TTC549 (cell line): Measurements from ENCODE around the gene CA10.

Source experiments
- FAIRE-seq: peaks from 2 replicates; lab custom pipeline; 2012; peaks lifted over from hg19 to GRCh38; lab: Jason Lieb, UNC

Gene CA10

DNA sequence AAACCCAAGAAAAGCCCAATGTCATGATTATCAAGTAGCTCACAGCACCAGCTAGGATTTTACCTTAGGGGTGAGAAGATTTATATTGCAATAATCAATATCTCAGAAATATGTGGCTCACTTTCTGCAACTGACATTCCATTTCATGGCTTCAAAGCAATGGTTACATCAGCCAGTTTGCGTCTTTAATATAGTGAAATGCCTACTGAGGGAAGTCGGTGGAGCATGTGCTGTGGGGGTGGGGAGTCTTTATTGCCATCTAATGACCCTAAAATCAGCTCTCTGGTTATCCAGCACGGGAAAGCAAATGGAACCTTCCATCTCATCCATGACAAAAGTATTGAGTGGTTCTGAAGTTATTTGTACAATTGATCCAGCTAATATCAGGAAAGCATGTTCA is 395.5 kb downstream of the CA10 start:
- no peak for FAIRE-seq

GRCh38 chr17:51761105-51761504 is 397.4 kb downstream of the CA10 start:
- no peak for FAIRE-seq

- FAIRE-seq: no peak
These were observed 399.3 kb downstream of the CA10 start for GRCh38 chr17:51759260-51759659.

DNA sequence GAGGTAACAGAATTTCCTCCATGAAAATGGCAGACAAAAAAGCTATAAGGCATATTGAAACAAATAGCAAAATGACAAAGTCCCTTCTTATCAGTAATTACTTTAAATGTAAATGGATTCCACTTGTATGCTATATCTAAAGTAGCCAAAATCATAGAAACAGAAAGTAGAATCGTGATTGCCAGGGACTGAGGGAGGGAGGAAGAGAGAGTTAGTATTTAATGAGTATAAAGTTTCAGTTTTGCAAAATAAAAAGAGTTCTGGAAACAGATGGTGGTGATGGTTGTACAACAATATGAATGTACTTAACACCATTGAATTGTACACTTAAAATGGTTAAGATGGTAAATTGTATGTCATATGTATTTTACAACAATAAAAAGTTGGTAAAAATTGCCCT is 407.4 kb downstream of the CA10 start:
- no peak for FAIRE-seq

- FAIRE-seq: no peak
These were observed 409.5 kb downstream of the CA10 start for GRCh38 chr17:51748749-51749604.

- no peak for FAIRE-seq
These were observed 412.1 kb downstream of the CA10 start for GRCh38 chr17:51746421-51746820.

- no peak for FAIRE-seq
These were observed 412.5 kb downstream of the CA10 start for GRCh38 chr17:51745993-51746392.

GRCh38 chr17:51743477-51743876 is 415.0 kb downstream of the CA10 start:
- FAIRE-seq: no peak

- FAIRE-seq: no peak
These were observed 415.9 kb downstream of the CA10 start for GRCh38 chr17:51742571-51742970.

DNA sequence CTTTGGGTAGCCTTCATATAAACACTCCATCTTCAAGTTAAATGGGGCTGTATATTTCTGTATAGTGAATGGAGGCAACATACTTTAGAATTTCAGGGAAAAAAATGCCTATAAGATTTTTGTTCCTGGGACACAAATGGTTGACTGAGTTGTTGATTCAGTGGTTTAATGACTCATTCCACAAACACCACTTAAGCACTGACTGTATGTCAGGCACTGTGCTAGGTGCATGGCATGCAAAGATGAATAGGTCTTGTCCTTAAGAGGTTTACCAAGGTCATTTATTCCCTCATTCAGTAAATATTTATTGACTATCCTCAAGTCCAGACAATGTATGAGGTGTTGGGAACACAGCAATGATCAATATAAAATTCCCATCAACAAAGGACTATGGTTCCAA is 417.1 kb downstream of the CA10 start:
- no peak for FAIRE-seq

DNA sequence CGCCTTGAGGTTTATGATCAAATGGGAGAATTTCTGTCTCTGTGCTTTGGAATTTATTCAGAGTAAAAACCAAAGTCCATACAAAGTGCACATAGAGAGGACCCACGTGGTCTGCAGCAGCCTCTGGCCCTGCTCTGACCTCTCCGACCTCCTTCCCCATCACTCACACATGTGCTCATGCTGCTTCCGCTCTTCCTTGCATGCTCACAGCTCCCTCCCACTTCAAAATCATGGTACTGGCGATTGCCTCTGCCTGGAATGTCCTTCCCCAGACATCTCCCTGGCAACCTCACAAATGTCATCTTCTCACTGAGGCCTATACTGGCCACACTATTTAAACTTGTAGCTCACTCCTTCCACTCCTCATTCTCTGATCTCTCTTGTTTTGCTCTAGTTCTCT is 418.0 kb downstream of the CA10 start:
- no peak for FAIRE-seq

- no peak for FAIRE-seq
These were observed 419.1 kb downstream of the CA10 start for GRCh38 chr17:51739245-51739886.

- FAIRE-seq: no peak
These were observed 422.2 kb downstream of the CA10 start for GRCh38 chr17:51736356-51736755.

GRCh38 chr17:51734976-51735375 is 423.5 kb downstream of the CA10 start:
- FAIRE-seq: no peak

DNA sequence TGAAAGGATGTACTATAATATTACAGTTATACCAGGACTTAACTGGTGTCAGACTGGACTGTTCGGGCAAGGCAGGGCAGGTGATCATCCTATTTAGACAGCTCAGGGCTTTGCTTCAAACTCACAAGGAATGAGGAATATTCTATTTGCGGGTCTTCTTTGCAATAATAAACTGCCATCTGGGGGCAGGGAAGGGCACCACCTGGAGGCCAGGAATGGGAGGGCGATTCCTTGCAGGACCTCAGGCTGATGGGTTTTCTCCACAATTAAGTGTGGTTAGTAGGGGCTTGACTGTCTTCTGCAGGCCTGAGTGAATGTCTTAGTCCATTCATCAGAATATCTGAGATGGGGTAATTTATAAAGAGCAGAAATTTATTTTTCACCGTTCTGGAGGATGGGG is 424.1 kb downstream of the CA10 start:
- no peak for FAIRE-seq

DNA sequence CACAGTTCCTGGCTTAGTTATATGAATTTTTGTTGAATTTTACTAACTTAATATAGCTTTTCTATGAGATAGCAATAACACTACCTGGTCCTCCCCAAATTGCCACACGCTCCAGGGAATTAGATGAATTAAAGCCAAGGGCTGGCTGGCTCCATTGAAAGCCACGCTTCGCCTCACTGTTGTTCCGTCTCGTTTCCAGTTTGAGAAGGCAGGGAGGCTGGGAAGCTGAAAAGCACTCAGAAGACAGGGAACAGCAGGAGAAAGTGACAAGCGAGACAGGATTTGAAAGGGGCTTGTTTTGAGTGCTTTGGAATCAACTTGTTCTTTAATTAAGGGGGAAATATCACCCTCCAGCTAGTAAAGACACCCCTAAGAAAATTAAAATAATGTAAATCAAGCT is 425.3 kb downstream of the CA10 start:
- FAIRE-seq: no peak

DNA sequence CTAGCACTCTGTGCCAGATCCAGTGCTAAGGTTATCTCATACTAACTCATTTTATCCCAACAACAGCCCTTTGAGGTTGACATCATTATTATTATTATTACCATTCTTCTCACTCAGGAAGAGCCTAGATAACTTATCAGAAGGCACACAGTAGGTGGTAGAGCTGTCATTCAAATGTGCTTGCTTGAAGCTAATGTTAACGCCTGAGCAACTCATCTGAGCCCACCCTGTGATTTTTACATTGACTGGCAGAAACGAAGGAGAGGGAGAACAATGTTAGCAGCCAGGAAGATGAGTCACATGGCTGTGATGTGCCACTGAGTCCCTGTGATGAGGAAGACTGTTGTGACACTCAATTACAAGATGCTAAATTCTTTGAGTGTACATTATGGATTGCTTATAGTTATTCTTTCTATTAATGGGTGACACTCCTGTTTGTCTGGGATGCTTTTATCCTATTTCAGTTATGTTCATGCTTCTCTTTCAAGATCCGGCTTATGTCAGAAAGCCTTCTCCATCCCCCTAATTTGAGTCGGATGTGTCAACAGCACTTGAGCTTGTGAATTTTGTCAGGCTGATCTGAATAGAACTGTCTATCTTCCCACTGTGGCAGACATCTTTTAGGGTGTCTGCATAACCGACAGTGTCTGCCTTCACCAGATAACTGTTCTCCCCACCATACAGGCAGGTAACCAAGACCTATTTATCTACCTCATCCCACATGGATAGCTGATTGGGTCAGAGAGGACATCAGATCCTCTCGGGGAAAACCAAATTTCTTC is 426.4 kb downstream of the CA10 start:
- FAIRE-seq: no peak

DNA sequence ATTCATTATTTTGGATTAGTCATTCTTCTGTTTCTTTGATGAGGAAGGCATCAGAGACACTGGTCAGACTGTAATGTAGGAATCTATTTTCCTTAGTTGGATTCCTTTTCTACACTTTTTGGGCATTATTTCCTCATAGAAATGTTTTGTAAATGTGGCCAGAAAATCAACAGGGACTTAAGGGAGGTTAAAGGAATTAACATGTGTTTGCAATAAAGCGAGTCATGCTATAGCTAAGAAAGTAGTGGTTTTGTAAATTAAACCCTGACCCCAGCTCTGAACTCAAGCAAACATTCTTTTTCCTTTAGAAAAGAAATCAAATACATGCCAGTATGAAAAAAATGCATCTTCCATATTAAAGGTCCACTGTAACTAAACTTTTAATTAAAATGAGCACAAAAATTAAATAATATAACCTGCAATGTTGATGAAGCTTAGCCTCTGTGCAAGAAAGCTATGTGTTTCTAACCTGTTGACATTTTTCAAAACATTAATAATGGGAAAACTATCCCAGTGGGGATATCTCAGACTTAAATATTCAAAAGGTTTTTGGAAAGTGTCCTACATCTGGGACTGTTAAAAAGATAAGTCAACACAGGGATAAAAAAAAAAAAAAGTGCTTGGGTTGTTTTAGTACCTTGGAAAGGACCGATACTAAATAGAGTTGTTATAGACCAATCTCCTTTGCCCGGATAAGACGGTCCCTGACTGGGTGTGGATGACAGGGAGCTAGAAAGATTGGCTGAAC is 428.0 kb downstream of the CA10 start:
- FAIRE-seq: no peak

GRCh38 chr17:51725185-51725584 is 433.3 kb downstream of the CA10 start:
- FAIRE-seq: no peak

- FAIRE-seq: no peak
These were observed 434.4 kb downstream of the CA10 start for GRCh38 chr17:51724043-51724580.

DNA sequence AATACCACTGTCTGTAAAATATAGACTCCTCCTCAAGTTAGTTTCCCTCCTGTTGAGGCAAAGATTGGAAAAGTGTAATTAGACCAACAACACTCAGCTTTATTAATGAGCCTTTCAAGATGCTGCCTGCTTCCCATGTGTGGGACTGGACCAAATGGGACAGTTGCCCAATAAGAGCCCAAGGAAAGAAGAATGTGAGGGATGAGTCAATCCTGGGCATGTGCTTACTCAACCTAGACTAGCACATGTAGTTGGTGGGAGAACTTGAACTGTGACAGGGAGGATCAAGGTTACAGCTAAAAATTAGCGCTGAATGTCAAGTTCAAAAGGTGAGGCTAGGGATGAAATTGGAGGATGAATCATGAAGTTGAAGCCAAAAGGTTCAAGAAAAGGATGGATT is 435.5 kb downstream of the CA10 start:
- FAIRE-seq: no peak

DNA sequence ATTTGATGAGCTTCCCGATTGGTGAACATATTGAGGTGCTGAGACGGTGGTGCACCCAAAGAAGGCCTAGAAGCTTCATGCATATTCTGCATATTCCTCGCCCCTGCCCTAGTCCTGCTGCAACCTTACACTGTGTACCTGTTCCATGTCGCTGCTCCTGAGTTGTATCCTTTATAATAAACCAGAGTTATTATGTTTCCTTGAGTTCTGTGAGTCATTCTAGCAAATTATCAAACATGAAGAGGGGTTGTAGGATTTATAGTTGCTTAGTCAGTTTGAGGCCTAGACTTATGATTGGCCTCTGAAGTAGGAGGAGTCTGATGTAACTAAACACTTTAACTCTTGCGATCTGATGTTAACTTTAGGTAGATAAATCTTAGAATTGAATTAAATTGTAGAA is 436.8 kb downstream of the CA10 start:
- FAIRE-seq: no peak
